GM23248 (cell line): ENCODE data around the gene TANK. TPM values are rescaled to one million over a fixed set of nuclear protein-coding genes. Genes with fewer than 3 reads are reported as not detected.
A peak's percentile ranks its signal among the peaks of the same experiment; 100 is the strongest.

ENCODE experiments used
- DNase-seq: peaks from one replicate; pipeline ENCODE4 v3.0.0-alpha.2; 2015
- H2AFZ ChIP-seq: fragments of 200-600 bp; sonication (generic); 2 replicates; pipeline ENCODE4 v1.6.1; 2016; ENCODE audit warnings: antibody characterized with exemption
- H3F3A ChIP-seq: fragments of 200-600 bp; sonication (generic); 2 replicates; pipeline ENCODE4 v1.6.1; 2016; ENCODE audit warnings: mild to moderate bottlenecking, antibody characterized with exemption, mixed run types; ENCODE audit not compliant: insufficient read depth
- H3K27ac ChIP-seq: fragments of 200-600 bp; sonication (generic); 2 replicates; pipeline ENCODE4 v1.5.1; 2016; ENCODE audit warnings: mild to moderate bottlenecking
- H3K27me3 ChIP-seq: fragments of 200-600 bp; sonication (generic); replicated peaks from 2 replicates; pipeline ENCODE4 v1.6.1; 2016; ENCODE audit warnings: mild to moderate bottlenecking; ENCODE audit not compliant: insufficient read depth
- H3K36me3 ChIP-seq: fragments of 200-600 bp; sonication (generic); 2 replicates; pipeline ENCODE4 v1.6.1; 2016; ENCODE audit warnings: low read depth, mild to moderate bottlenecking
- H3K4me1 ChIP-seq: fragments of 200-600 bp; sonication (generic); 2 replicates; pipeline ENCODE4 v1.6.1; 2016; ENCODE audit warnings: mild to moderate bottlenecking; ENCODE audit not compliant: insufficient read depth
- H3K4me2 ChIP-seq: fragments of 200-600 bp; sonication (generic); one replicate; pipeline ENCODE4 v1.6.1; 2016; ENCODE audit warnings: mild to moderate bottlenecking; ENCODE audit not compliant: unreplicated experiment
- H3K4me3 ChIP-seq: fragments of 200-600 bp; sonication (generic); 2 replicates; pipeline ENCODE4 v1.5.1; 2016; ENCODE audit warnings: mild to moderate bottlenecking
- H3K79me2 ChIP-seq: fragments of 200-600 bp; sonication (generic); 2 replicates; pipeline ENCODE4 v1.6.1; 2016; ENCODE audit warnings: mild to moderate bottlenecking; ENCODE audit not compliant: insufficient read depth
- H3K9ac ChIP-seq: fragments of 200-600 bp; sonication (generic); 2 replicates; pipeline ENCODE4 v1.6.1; 2016; ENCODE audit warnings: mild to moderate bottlenecking
- H3K9me2 ChIP-seq: fragments of 200-600 bp; sonication (generic); 2 replicates; pipeline ENCODE4 v1.6.1; 2016; ENCODE audit warnings: mixed run types, mild to moderate bottlenecking, moderate library complexity; ENCODE audit not compliant: insufficient read depth
- H3K9me3 ChIP-seq: fragments of 200-600 bp; sonication (generic); one replicate; pipeline ENCODE4 v1.6.1; 2017; ENCODE audit warnings: low read depth
- H4K20me1 ChIP-seq: fragments of 200-600 bp; sonication (generic); 2 replicates; pipeline ENCODE4 v1.6.0; 2016; ENCODE audit not compliant: insufficient read depth
- EZH2 ChIP-seq: fragments of 200-600 bp; sonication (generic); IDR thresholded peaks from 2 replicates; pipeline ENCODE4 v1.6.1; 2018; ENCODE audit warnings: antibody characterized with exemption, mild to moderate bottlenecking; ENCODE audit not compliant: insufficient read depth, poor library complexity, severe bottlenecking
- EZH2phosphoT487 ChIP-seq: fragments of 200-600 bp; sonication (generic); IDR thresholded peaks from 2 replicates; pipeline ENCODE4 v1.6.1; 2018; ENCODE audit warnings: antibody characterized with exemption, moderate library complexity, mild to moderate bottlenecking, low read depth; ENCODE audit not compliant: insufficient read depth
- WGBS, 2 experiments: methylation state at CpG; one replicate each; pipeline ENCODE4 v1.1.6; 2015 to 2017; ENCODE audit warnings: low lambda C conversion rate in 2 of 2, low coverage in 1 of 2; ENCODE audit errors: missing lambda C conversion rate in 2 of 2; 5-methylcytosine and 5-hydroxymethylcytosine counted together
- in situ Hi-C: fragments of 300-500 bp; cut with MboI; formaldehyde crosslinking; loops from 2 replicates; pipeline ENCODE4 v1.15.0; 2020
- polyA plus RNA-seq: library from polyadenylated mRNA; unstranded; fragments of >200 nt; fragmentation: Nextera tagmentation; extraction: Ambion mirVana; gene quantifications from 2 replicates; pipeline ENCODE4 v1.2.1, GENCODE V29; 2016
- total RNA-seq: library from RNA; depleted of rRNA; stranded (reverse); fragments of >200 nt; shearing (Covaris generic); gene quantifications from 2 replicates; pipeline ENCODE4 v1.2.3, GENCODE V29; 2014

Gene TANK
- total and polyA plus RNA-seq, 2 experiments from 2014 or later: 60.4 to 84.4 TPM

- Histone ChIP-seq H3K4me2 (peak overlapping the region; percentile 63), H3K9me2 (no peaks in the 10 kb centered on the region), H3K9ac (peak overlapping the region; percentile 19; the same call in 1 of the 2 replicates), H2AFZ (no peak overlapping the region), H3K4me3 (peak overlapping the region; percentile 34; the same call in 1 of the 2 replicates), H3K79me2 (peaks cover 97% of the 10 kb centered on the region), H3K36me3 (peaks cover 31% of the 10 kb centered on the region; the same call in 1 of the 2 replicates), H3K27me3 (no peaks in the 10 kb centered on the region), H3F3A (peaks cover 30% of the 10 kb centered on the region), H3K27ac (peak overlapping the region; percentile 71), H3K9me3 (no peaks in the 10 kb centered on the region), H3K4me1 (peaks cover 55% of the 10 kb centered on the region), H4K20me1 (no peaks in the 10 kb centered on the region)
- in situ Hi-C loops: no loop called here
- WGBS, 2 experiments: 96 to 100% methylated on average over 1 of the region's 1 CpG
- TF ChIP-seq EZH2 (no peak), EZH2phosphoT487 (no peak)
- DNase-seq: peak; percentile 35
Observed at GRCh38 chr2:161165811-161166210, 5.6 kb downstream of the TANK start.

- no peak for DNase-seq
- Histone ChIP-seq H3K27me3 (no peaks in the 10 kb centered on the region), H3K4me2 (peak overlapping the region; percentile 63)
Observed at GRCh38 chr2:161166538-161167409, 6.5 kb downstream of the TANK start.

GRCh38 chr2:161169335-161169734 is 9.1 kb downstream of the TANK start:
- Histone ChIP-seq H3K4me3 (no peak overlapping the region), H3K9me2 (no peaks in the 10 kb centered on the region), H3K9me3 (no peaks in the 10 kb centered on the region), H4K20me1 (no peaks in the 10 kb centered on the region), H3F3A (peaks cover 21% of the 10 kb centered on the region), H3K9ac (no peak overlapping the region), H3K4me1 (peaks cover 42% of the 10 kb centered on the region), H3K27me3 (no peaks in the 10 kb centered on the region), H3K79me2 (peaks cover 97% of the 10 kb centered on the region), H3K27ac (no peak overlapping the region), H2AFZ (no peak overlapping the region), H3K4me2 (no peak overlapping the region), H3K36me3 (peaks cover 10% of the 10 kb centered on the region)
- WGBS, 2 experiments: 94 to 99% methylated on average over 2 of the region's 2 CpGs
- TF ChIP-seq EZH2: no peak
- TF ChIP-seq EZH2phosphoT487: no peak
- DNase-seq: no peak
- in situ Hi-C loops: no loop called here

More at GRCh38 chr2:161166538-161167409, 6.5 kb downstream of the TANK start:
- 85 to 90% methylated on average over 6 of the region's 6 CpGs for WGBS, 2 experiments
- H3K4me1 ChIP-seq: peaks cover 61% of the 10 kb centered on the region
- no peak for TF ChIP-seq EZH2phosphoT487
- TF ChIP-seq EZH2: no peak
- peaks cover 26% of the 10 kb centered on the region for H3F3A ChIP-seq
- in situ Hi-C loops: no loop called here
- no peak overlapping the region for H3K4me3 ChIP-seq
- H3K9me2 ChIP-seq: no peaks in the 10 kb centered on the region
- H2AFZ ChIP-seq: no peak overlapping the region
- H3K9ac ChIP-seq: no peak overlapping the region
- peaks cover 97% of the 10 kb centered on the region for H3K79me2 ChIP-seq
- no peaks in the 10 kb centered on the region for H4K20me1 ChIP-seq
- H3K36me3 ChIP-seq: peaks cover 28% of the 10 kb centered on the region; the same call in 1 of the 2 replicates
- no peaks in the 10 kb centered on the region for H3K9me3 ChIP-seq
- H3K27ac ChIP-seq: peak overlapping the region; percentile 71; the same call in 1 of the 2 replicates

- H3K9ac ChIP-seq: no peak overlapping the region
- peak overlapping the region; percentile 18 for H3K4me2 ChIP-seq
- DNase-seq: peak; percentile 9
- no peaks in the 10 kb centered on the region for H3K27me3 ChIP-seq
- H3F3A ChIP-seq: 0 out of 2 replicates have a peak, but pooled peaks cover 12% of the 10 kb centered on the region
- no peak overlapping the region for H2AFZ ChIP-seq
- no peak overlapping the region for H3K4me3 ChIP-seq
- peaks cover 7% of the 10 kb centered on the region; the same call in 1 of the 2 replicates for H3K36me3 ChIP-seq
- no peaks in the 10 kb centered on the region for H4K20me1 ChIP-seq
- WGBS, 2 experiments: 70 to 75% methylated on average over 6 of the region's 6 CpGs
- H3K79me2 ChIP-seq: peaks cover 100% of the 10 kb centered on the region
- H3K4me1 ChIP-seq: peaks cover 32% of the 10 kb centered on the region
- in situ Hi-C loops: no loop called here
- TF ChIP-seq EZH2 (no peak), EZH2phosphoT487 (no peak)
- H3K9me2 ChIP-seq: no peaks in the 10 kb centered on the region
- H3K9me3 ChIP-seq: no peaks in the 10 kb centered on the region
- 0 out of 2 replicates have a peak overlapping the region, but pooled peaks have one; percentile 2 for H3K27ac ChIP-seq
Observed at GRCh38 chr2:161170377-161170776, 10.1 kb downstream of the TANK start.
